ENCODE results near the gene GPR37L1.
"Not testable (repeated sequence)": the region's sequence is repeated elsewhere in the genome, so short reads cannot be mapped to it uniquely, and the experiment has no call there.

Gene GPR37L1

GRCh38 chr1:202154766-202155477 is 32.2 kb downstream of the GPR37L1 start:
- DNase-seq, result peak; percentile 69

- no peak for DNase-seq
Measured at GRCh38 chr1:202155478-202156021, 32.8 kb downstream of the GPR37L1 start.

- no peak for DNase-seq
Measured at GRCh38 chr1:202156590-202156989, 33.9 kb downstream of the GPR37L1 start.

- no peak for DNase-seq
Measured at GRCh38 chr1:202157945-202158344, 35.2 kb downstream of the GPR37L1 start.

- DNase-seq, result peak; percentile 71
Measured at GRCh38 chr1:202158810-202159533, 36.3 kb downstream of the GPR37L1 start.

- DNase-seq, result peak; percentile 89
Measured at GRCh38 chr1:202159534-202160371, 37.0 kb downstream of the GPR37L1 start.

- DNase-seq, result peak; percentile 93
Measured at GRCh38 chr1:202160377-202160940, 37.7 kb downstream of the GPR37L1 start, which contains the start of gene PTPN7. PTPN7 (minus strand) TSS chr1:202160602; CDS start chr1:202159402, 1,200 bp downstream.

- peak; percentile 68 for DNase-seq
Measured at GRCh38 chr1:202161151-202162046, 38.7 kb downstream of the GPR37L1 start.

GRCh38 chr1:202162047-202162417 is 39.3 kb downstream of the GPR37L1 start:
- peak; percentile 84 for DNase-seq

- DNase-seq, result peak; percentile 70
Measured at GRCh38 chr1:202162418-202163280, 39.9 kb downstream of the GPR37L1 start.

GRCh38 chr1:202163281-202164270 is 40.9 kb downstream of the GPR37L1 start:
- peak; percentile 66 for DNase-seq

GRCh38 chr1:202164271-202165037 is 41.7 kb downstream of the GPR37L1 start:
- DNase-seq, result peak; percentile 81

- DNase-seq, result peak; percentile 82
Measured at GRCh38 chr1:202165267-202165941, 42.7 kb downstream of the GPR37L1 start.

- DNase-seq, result no peak
Measured at GRCh38 chr1:202165942-202166843, 43.5 kb downstream of the GPR37L1 start.

GRCh38 chr1:202167054-202167453 is 44.3 kb downstream of the GPR37L1 start:
- DNase-seq, result not testable (repeated sequence)

GRCh38 chr1:202167708-202168415 is 45.1 kb downstream of the GPR37L1 start:
- no peak for DNase-seq

Measured in activated CD8-positive, alpha-beta memory T cell treated with anti-CD3 and anti-CD28 coated beads for 24 hours (primary cell).